ENCODE results near the gene TTC39C.

GRCh38 chr18:24181806-24182205 is 167.3 kb downstream of the TTC39C start:
- TF ChIP-seq ZNF274 (IDR thresholded peaks at IDR 0.05; ENCODE audit: low read depth, low read length) (no peak), YY1 (IDR thresholded peaks at IDR 0.05; ENCODE audit: insufficient read depth, insufficient read length) (no peak), SUZ12 (IDR thresholded peaks at IDR 0.05; ENCODE audit: extremely low read depth, insufficient read depth, insufficient read length) (no peak)

Measured in NT2/D1 (cell line).